GM19324 (cell line): ENCODE data around the gene ACCSL.

ENCODE experiments used
- ATAC-seq: cut with Tn5 transposase; IDR thresholded peaks from one replicate; pipeline ENCODE4 v1.9.1; 2021; ENCODE audit warnings: mild to moderate bottlenecking, moderate library complexity; ENCODE audit not compliant: unreplicated experiment, low FRiP score

The ACCSL gene

DNA sequence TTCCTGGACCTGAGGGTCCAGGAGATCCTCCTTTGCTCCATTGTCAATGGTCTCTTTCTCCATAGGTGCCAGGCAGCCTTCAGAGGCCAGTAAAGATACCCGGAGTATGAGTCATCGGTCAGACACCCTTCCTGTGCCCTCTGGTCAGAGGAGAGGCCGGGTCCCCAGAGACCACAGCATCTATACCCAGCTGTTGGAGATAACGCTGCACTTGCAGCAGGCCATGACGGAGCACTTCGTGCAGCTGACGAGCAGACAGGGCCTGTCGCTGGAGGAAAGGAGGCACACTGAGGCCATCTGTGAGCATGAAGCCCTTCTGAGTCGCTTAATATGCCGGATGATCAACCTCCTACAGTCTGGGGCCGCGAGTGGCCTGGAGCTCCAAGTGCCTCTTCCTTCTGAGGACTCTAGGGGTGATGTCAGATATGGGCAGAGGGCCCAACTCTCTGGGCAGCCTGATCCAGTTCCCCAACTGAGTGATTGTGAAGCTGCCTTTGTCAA, at the start of gene ACCSL:
Gene ACCSL, plus strand, starts transcription at position 51 of the 501 bp plus-strand sequence. Its CDS starts 56 bp downstream, at position 107.
- ATAC-seq: no peak

DNA sequence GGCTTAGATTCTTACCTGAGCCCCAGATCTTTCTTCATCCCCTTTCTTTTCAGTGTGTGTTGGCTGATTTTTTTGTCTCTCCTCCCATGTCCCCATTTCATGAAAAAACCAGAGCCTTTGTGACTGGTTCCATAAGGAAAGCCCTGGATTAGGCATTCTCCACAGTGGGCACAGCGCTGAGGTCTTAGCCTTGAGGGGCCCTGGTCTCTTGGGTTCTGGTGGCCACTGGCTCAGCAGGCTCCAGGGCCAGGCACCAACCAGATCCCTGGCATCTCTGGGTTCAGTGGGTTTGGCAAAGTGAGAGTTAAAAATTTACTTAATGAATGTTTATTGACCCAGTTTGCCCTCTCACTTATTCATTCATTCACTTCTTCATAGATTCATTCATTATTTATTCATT, 49.5 kb upstream of the ACCSL start:
- no peak for ATAC-seq

DNA sequence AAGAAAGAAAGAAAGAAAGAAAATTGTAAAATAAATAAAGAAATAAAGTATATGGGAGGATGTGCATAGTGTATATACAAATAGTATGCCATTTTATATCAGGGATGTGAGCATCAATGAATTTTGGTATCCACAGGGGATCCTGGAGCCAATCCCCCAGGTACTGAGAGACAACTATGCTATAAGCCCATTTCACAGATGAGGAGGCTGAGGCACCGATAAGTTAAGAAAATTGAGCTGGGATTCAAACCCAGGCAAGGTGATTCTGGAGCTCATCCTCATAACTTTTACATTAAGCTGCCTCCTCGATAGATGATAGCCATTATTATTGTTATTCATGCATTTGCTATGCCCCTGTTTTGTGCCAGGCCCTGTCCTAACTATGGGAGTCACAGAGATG, 47.0 kb upstream of the ACCSL start:
- no peak for ATAC-seq

DNA sequence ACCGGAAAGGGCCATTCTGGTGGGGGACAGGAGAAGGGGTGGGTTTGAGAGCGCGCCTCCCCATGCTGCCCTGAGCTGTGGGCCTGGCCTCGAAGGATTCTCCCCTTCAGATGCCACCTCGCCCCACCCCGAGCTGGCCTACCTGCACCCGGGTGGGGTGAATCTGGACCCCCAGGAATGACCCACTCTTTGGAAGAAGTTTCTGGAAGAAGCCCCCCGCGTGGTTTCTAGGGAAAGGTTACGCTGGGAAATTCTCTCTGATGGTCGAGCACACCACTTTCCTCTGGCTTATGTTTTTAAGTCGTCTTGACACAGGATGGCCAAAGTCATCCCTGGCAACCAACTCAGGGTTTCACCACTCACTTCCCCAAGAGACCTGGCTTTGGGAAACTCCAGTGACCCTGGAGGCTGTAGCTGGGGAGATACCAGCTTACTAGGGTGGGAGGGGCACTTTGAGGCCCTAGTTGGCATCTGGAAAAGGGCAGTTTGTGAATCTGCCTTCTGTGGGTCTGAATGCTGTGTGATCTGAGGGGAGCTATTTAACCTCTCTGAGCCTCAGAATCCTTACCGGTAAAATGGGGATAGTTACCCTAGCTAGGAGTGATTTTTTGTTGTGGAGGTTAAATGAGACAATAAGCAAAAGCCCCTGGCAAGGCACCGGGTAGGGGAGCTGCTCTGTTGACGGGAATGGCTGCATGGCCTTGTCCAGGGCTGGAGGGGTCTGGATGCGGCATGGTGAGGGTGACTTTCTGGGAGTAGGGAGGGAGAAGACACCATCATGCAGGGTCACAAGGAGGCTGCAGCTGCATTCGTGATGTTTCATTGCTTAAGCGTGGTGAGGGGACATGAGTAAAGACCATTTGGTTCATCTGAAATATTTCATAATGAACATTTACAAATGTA, 45.3 kb upstream of the ACCSL start:
- ATAC-seq: no peak

DNA sequence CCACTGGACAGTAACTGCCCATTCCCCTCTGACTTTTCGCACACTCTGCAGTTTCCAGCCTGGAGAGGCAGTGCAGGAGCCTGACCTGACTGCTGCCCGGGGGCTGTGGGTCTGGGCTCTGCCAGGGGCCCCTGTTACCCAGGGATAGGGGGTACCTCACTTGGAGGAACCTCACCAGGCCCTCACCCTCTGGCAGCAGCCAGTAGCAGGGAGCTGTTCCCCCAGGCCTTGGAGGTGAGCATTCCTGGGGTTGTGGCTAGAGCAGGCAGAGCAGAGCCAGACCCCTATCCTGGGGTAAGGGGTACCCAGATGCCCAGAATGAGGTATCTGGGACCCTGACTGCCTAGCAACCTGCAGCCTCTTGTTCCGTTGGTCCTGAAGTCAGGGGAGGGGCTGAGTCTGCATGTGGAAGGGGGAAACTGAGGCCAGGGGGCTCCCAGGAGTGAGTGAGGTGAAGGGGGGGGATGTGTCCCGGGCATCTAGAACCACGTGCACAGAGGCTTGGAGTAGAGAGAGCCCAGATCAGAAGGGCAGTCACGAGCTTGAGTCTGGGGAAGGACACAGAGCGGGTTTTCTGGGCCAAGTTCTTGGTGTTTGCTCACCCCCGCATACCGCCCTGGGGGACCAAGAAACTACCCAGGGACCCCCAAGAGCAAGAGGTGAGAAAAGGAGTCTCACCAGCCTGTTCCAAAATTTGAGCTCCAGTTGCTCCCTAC, 43.9 kb upstream of the ACCSL start:
- no peak for ATAC-seq

DNA sequence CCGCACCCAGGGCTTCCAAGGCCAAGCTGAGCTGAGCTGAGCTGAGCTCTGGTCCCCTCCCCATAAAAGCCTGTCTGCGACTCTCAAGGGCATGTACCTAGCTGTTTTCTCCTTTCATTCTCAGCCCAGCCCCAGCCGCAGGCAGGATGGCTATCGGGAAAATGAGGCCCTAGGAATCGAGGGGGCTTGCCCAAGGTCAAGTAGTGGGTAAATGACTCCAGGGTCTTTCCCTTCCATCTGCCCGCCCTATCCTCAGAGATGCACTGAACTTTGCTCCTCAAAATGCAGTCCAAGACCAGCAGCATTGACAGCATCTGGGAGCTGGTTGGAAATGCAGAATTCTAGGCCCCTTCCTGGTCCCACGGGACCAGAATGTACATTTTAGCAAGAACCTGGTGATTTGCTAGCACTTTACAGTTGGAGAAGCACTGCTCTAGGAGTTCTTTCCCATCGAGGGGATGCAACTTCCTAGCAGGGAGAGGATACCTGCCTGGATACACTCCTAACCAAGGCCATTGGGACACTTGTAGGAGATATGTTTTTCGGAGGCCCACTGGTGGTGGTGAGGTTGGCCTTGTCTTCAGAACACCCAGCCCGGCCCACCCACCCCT, 43.2 kb upstream of the ACCSL start:
- ATAC-seq: no peak

DNA sequence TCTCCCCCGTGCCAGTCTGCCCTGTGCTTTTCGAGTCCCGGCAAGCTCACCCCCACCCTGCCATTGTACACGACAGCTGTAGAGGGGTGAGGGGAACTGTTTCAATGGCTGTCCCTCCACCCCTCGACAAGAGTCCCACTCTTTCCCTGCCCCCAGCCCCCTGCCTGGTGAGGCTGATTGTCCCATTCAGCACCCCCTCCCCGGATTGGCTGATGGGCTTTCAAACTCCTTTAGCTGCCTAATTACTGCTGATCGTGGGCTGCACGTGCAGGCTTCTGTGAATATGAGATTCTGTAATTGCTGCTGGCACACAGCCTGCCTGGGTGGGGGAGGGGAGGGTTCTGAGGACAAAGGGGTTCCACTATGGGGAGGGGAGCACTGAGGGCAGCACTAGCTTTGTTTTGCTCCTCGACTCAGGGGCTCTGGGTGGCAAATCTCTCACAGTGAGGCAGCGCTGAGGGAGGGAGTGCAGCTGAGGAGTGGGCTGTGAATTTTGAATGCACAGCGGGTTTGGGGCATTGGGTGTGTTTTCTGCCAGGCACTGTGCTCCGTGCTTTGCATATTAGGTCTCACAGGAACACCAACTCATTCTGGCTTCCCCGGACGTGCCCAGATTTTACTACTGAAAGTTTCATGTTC, 42.6 kb upstream of the ACCSL start:
- ATAC-seq: no peak

DNA sequence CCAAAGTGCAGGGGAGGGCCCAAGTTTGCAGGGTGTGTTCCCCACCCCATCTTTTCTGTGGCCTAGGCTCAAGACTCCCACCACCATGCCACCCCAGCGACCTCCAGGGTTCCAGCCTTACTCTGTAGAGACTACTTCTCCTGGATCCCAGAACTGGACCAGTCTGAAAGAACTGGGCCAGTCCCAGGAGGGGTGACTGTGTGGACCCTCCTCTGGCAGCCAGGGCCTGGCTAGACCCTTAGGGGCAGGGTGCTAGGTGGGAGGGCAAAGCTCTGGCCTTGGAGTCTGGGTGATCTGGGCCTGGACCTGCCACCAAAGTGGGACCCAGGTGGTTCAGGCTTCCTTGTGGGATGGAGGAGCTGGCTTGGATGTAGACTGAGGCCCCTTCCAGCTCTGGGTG, 41.8 kb upstream of the ACCSL start:
- ATAC-seq: no peak

DNA sequence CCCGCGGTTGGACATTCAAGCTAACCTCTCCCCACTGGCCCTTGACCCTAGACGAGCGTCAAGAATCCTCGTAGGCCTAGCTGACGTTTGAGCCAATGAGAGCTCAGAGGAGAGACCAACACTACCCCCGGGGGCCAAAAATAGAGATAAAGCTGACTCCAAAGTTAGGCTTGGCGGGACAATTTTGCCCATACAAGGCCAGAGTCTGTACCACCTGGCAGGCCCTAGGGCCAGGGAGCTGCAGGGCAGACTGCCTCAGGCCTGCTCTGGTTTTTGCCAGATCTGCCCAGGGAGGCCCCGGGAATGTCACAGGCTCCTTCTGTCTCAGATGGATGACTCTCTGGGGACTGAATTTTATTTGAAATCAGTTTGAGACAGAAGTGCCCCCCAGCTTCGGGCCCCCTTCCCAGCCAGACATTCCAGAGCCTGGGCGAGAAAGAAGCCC, 40.8 kb upstream of the ACCSL start:
- no peak for ATAC-seq

DNA sequence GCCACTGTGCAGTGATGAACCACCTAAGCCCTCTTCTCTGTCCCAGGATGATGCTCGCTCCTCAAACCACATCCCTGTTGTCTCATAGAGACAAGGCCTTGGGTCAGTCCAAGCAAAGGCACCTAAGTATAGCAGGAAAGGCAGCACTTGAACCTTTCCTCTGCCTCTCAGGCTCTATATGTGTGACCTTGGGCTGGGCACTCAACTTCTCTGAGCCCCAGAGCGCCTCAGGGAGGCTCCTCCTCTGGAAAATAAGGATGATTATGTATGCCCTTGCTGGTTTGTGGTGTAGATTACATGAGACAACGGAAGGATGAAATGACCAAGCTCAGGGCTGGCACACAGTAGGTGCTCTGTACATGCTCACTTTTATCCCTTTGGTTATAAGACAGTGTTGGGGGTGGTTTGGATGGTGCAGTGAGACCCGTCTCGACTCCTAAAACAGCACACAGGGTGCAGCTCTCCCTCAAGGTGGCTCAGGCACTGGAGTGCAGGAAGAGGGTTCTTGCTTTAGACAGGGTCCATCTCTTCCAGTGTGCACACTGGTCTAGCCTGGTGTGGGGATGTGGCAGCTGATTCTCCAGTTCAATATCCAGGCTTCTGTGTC, 40.2 kb upstream of the ACCSL start:
- ATAC-seq: no peak

DNA sequence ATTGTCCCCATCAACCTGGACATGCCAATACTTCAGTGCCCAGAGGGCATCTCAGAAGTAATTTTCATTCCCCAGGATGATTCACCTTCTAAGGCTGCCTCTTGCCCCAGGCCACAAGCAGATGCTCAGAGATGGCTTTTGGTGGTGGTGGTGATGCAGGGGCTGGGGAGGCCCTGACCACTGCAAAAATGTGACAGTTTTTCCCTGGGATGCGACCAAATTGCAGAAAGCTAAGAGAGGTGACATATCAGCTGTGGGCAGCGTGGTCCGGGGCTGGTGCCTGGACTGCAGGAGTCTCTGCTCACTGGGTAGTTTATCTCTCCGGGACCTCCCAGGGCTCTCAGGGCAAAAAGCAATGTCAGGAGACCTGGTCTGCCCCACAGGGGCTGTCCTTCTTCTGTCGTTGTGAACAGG, 39.7 kb upstream of the ACCSL start:
- ATAC-seq: no peak

DNA sequence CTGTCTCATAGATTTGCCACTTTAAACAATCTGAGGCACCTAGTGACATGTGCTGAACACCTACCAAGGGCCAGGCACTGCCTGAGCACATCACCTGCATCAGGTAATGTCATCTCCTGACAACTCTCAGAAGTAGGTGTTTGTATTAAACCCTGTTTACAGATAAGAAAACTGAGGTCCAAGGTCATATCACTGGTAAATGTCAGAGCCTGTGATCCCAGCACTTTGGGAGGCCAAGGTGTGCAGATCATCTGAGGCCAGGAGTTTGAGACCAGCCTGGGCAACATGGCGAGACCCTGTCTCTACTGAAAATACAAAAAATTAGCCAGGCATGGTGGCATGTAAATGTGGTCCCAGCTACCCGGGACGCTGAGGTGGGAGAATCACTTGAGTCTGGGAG, 39.1 kb upstream of the ACCSL start:
- no peak for ATAC-seq

DNA sequence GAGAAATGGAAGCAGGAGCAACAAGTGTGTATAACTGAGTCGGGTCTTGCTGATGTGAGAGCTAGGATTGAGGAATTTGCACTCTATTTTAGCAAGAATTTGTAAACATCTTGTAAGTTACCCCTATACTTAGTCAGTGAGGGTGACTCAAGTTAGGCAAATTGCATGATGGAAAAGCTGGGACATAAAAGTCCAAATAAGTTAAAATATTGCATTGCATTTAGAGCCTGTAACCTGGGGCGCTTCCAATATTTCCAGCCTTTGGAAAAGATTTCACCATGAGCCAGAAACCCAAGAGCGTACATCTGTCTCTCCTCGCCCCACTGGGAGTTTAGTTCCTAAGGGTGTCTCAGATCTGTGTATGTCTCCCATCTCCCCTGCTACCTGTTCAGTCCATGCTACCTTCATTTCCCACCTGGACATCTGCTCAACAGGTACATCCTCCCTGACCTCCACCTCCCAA, 37.0 kb upstream of the ACCSL start:
- no peak for ATAC-seq

DNA sequence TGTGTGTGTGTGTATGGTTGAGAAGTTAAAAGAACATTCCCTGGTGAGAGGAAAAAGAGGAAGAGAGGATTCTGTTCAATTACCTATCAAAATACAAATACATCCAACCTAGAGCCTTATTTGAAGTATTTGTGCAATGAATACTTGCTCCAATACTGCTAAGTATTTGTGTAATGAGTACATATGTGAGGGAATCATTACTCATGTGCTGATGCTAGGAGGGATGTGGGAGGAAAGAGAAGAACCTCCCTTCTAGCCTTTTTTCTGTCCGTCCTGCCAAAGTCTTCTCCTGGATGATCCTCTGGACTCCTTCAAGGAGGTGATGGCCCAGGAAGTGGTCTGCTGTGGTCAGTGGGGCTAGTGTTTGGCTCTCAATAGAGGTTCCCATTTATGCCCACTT, 36.0 kb upstream of the ACCSL start:
- ATAC-seq: no peak

DNA sequence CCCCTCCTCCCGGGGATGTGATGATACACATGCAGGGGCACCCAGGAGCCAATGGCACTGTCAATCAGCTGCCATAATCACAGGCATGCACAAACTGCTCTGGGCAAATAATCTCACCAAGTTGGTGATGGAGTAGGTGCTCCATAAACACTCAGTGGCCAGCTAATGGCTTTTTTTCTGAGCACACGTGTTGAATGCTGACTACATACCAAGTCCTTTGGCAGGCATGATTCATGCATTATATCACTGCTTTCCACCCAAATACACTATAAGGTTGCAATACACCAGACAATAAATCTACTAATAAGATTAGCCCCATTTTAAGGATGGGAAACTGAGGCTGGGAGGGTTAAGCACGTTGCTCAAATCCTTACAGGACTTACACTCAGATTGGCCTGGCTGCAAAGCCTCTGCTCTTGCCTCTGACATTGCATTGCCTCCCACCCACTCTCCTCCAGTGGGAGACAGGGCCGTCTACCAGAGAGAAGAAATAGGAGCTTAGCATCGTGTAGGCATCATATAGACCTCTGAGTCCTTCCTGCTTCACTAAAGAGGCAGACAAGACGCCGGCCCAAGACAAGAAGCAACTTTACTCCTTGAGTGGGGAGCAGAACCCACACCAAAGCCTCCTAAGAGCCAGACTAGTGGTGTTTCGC, 32.7 kb upstream of the ACCSL start:
- no peak for ATAC-seq

DNA sequence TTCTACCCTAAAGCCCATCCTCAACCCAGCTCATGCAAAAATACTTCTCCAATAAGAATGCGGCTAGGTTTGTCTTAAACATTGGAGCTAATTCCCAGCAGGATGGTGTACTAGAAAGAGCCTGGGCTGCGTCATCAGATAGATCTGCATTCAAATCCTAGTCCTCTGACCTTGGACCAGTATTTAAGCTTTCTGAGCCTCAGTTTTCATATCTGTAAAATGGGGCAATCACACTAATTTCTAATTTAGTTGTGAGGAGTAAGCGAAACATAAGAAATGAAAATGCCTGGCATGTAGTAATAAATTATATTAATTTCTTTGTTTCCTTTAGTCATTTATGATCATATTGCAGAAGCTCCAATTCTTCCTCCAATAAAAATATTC, 32.2 kb upstream of the ACCSL start:
- ATAC-seq: no peak

DNA sequence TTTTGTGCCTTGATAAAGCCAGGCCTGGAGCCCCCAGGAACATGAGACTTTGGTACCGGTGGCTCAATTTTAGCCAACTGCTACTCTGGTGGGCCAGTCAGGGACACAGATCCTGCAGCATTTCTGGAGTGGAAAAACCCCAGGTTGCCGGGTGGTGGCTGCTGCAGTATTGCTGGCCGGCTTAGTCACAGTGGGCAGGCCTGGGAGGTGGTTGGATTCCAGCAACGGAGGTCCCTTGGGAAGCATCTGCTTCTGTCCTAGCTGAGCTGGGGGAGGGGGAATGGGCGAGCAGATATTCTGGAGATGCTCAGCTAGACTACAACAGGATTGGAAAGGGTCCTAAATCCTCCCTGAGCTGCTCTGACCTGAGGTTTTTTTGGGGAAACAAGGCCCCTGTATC, 31.6 kb upstream of the ACCSL start:
- ATAC-seq: no peak

DNA sequence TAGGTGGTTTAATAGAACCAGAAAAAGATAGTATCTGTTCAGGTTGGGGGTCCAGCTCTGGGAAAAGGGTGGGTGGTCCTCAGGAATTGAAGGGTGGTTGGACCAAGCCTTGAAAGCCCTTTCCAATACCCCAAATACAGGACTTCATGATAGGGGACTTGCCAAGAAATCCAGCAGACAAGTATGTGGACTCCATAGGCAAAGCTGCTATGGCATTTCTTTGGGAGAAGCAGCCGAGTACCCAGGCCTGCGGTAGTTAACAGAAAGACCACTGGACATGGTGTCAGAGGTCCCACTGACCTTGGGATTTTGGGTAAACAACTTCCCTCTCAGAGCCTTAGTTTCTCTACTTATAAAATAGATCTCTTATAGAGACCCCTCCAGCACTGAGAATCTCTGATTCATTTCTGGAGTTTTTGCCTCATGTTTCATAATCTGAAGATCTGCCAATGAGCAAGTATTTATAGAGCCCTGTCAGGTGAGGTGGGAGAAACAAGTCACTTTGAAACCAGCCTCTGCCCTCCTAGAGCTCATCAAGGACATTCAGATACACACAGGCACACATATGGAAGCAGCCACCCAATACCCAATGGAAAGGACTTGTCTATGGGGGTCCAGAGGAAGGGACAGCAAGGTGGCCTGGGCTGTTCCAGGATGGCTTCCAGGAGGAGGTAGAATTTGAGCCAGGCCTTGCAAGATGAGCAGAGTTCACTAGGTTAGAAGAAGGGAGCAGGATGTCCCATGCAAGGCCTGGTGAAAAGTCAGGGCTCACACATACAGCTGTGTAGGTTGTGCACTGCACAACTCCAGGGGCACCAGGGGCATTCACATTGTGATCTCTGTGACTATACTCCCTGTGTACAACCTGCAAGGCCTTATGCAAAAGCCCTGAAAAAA, 31.0 kb upstream of the ACCSL start:
- ATAC-seq: no peak
